SK-N-MC (cell line): ENCODE data around the gene HIP1.

ENCODE experiments used
- EZH2 ChIP-seq: fragments of 200-600 bp; sonication (generic); IDR thresholded peaks from one replicate; pipeline ENCODE4 v1.6.1; 2017; ENCODE audit warnings: antibody characterized with exemption
- FOXP2 ChIP-seq: optimal IDR thresholded peaks from 2 replicates; pipeline ENCODE3; 2011; ENCODE audit warnings: mild to moderate bottlenecking, moderate library complexity; ENCODE audit not compliant: insufficient read depth; ENCODE audit errors: extremely low read length, control extremely low read depth
- POLR2AphosphoS5 ChIP-seq: IDR thresholded peaks from 2 replicates; pipeline ENCODE4 v1.6.1; 2012; ENCODE audit warnings: mild to moderate bottlenecking, low read depth, low read length, borderline replicate concordance

- TF ChIP-seq POLR2AphosphoS5 (no peak), EZH2 (no peak), FOXP2 (no peak)
These were observed 167.5 kb downstream of the HIP1 start for GRCh38 chr7:75571209-75571608.
